CD4-positive, alpha-beta T cell (primary cell): ENCODE data around the gene ZNF536. TPM values are rescaled to one million over a fixed set of nuclear protein-coding genes. Genes with fewer than 3 reads are reported as not detected.

Experiments
- ATAC-seq: fragments of 200-7000 bp; cut with Tn5 transposase; one replicate; pipeline ENCODE4 v1.10.0; 2022; ENCODE audit warnings: mild to moderate bottlenecking; ENCODE audit not compliant: poor library complexity
- CTCF ChIA-PET: fragments of 350-600 bp; sonication (Branson Sonifier 250); formaldehyde crosslinking; loops from one replicate; lab custom pipeline; 2021; ENCODE audit warnings: antibody characterized with exemption, inconsistent platforms; lab: Charles Lee
- POLR2A ChIA-PET: fragments of 350-600 bp; sonication (Branson Sonifier 250); formaldehyde crosslinking; loops from one replicate; lab custom pipeline; 2021; ENCODE audit warnings: antibody characterized with exemption, inconsistent platforms; lab: Charles Lee
- DNase-seq, 14 experiments: peaks; one replicate each; pipeline ENCODE4 v3.0.0-alpha.2; 2013 to 2020; ENCODE audit warnings: mixed read lengths in 2 of 14
- H3K27ac ChIP-seq, 2 donors: one replicate each; pipeline versions ENCODE4 v1.5.1 to v1.7.0; 2013; ENCODE audit warnings: low read length in 2 of 2, low read depth in 1 of 2, mild to moderate bottlenecking in 1 of 2
- H3K27me3 ChIP-seq, 2 experiments: 1 replicate in 1 of 2; 2 replicates in 1 of 2; pipeline versions ENCODE4 v1.6.1 to v1.7.0; 2013; ENCODE audit warnings: low read length in 2 of 2, control low read depth in 1 of 2, mild to moderate bottlenecking in 1 of 2, moderate library complexity in 1 of 2; ENCODE audit not compliant: insufficient read depth in 2 of 2, control insufficient read depth in 1 of 2
- H3K36me3 ChIP-seq: one replicate; pipeline ENCODE4 v1.6.1; 2013; ENCODE audit warnings: low read length, control low read depth; ENCODE audit not compliant: insufficient read depth
- H3K4me1 ChIP-seq: one replicate; pipeline ENCODE4 v1.6.1; 2013; ENCODE audit warnings: low read length, control low read depth; ENCODE audit not compliant: insufficient read depth
- H3K4me3 ChIP-seq: one replicate; pipeline ENCODE4 v1.5.1; 2013; ENCODE audit warnings: mild to moderate bottlenecking, low read length, moderate library complexity
- H3K9me3 ChIP-seq, 2 experiments: 1 replicate in 1 of 2; 2 replicates in 1 of 2; pipeline versions ENCODE4 v1.6.1 to v1.7.0; 2013; ENCODE audit warnings: low read length in 2 of 2, mild to moderate bottlenecking in 2 of 2, control low read depth in 1 of 2, moderate library complexity in 1 of 2; ENCODE audit not compliant: control insufficient read depth in 1 of 2, insufficient read depth in 1 of 2
- H3K27ac Mint-ChIP-seq: one replicate; pipeline ENCODE4 v1.8.0; 2020; ENCODE audit warnings: mixed read lengths
- H3K27me3 Mint-ChIP-seq: one replicate; pipeline ENCODE4 v1.8.0; 2021; ENCODE audit warnings: mixed read lengths
- H3K36me3 Mint-ChIP-seq: one replicate; pipeline ENCODE4 v1.8.0; 2021; ENCODE audit warnings: low read depth, mixed read lengths
- H3K4me1 Mint-ChIP-seq: one replicate; pipeline ENCODE4 v1.8.0; 2021; ENCODE audit warnings: low read depth, mixed read lengths
- H3K4me3 Mint-ChIP-seq: one replicate; pipeline ENCODE4 v1.8.0; 2020; ENCODE audit warnings: mild to moderate bottlenecking, mixed read lengths
- H3K9me3 Mint-ChIP-seq: one replicate; pipeline ENCODE4 v1.8.0; 2020; ENCODE audit warnings: mixed read lengths
- CTCF ChIP-seq: fragments of 200-600 bp; IDR thresholded peaks from one replicate; pipeline ENCODE4 v1.8.0; 2022; ENCODE audit warnings: antibody characterized with exemption, mild to moderate bottlenecking
- intact Hi-C, 2 experiments: fragments of 100-400 bp; cut with DNase I in 1 of 2; cut with micrococcal nuclease in 1 of 2; formaldehyde crosslinking; loops; one replicate each; pipeline versions ENCODE4 v1.15.1 to v1.9.0; 2023 to 2025; cut with DNase I, micrococcal nuclease
- total RNA-seq, 174 experiments: library from RNA in 2 of 174; stranded (reverse) in 2 of 174; gene quantifications; one replicate each; pipeline ENCODE4 v1.2.3 and lab custom pipeline; 2021 to 2026

ZNF536 gene
- total RNA-seq, 2 experiments from 2014 or later = not detected

GRCh38 chr19:30469774-30470173 lies 97.6 kb downstream of the ZNF536 start:
- Mint-ChIP-seq H3K4me1 (no peaks in the 10 kb centered on the region), H3K27me3 (no peaks in the 10 kb centered on the region), H3K27ac (no peak overlapping the region), H3K4me3 (no peak overlapping the region), H3K36me3 (no peaks in the 10 kb centered on the region), H3K9me3 (peaks cover 3% of the 10 kb centered on the region)
- Histone ChIP-seq H3K9me3 (peaks cover 0 to 27% of the 10 kb centered on the region in 2 experiments), H3K4me3 (no peak overlapping the region), H3K27me3 (no peaks in the 10 kb centered on the region), H3K4me1 (no peaks in the 10 kb centered on the region), H3K27ac (no peak overlapping the region), H3K36me3 (no peaks in the 10 kb centered on the region)
- intact Hi-C loops = no loop called here
- ATAC-seq = no peak
- DNase-seq = no peak
- no peak for TF ChIP-seq CTCF
- ChIA-PET CTCF (no interaction called here), POLR2A (no interaction called here)

GRCh38 chr19:30471441-30471840 lies 99.3 kb downstream of the ZNF536 start:
- Histone ChIP-seq H3K27ac (no peak overlapping the region), H3K27me3 (no peaks in the 10 kb centered on the region), H3K36me3 (no peaks in the 10 kb centered on the region), H3K4me1 (no peaks in the 10 kb centered on the region), H3K4me3 (no peak overlapping the region), H3K9me3 (peaks cover 0 to 22% of the 10 kb centered on the region in 2 experiments)
- Mint-ChIP-seq H3K4me1 (no peaks in the 10 kb centered on the region), H3K4me3 (no peak overlapping the region), H3K9me3 (peaks cover 4% of the 10 kb centered on the region), H3K36me3 (no peaks in the 10 kb centered on the region), H3K27me3 (no peaks in the 10 kb centered on the region), H3K27ac (no peak overlapping the region)
- CTCF ChIA-PET = no interaction called here
- no peak for TF ChIP-seq CTCF
- ATAC-seq (no peak), DNase-seq (no peak)
- intact Hi-C loops = no loop called here
- POLR2A ChIA-PET = no interaction called here

- Mint-ChIP-seq H3K27ac (no peak overlapping the region), H3K27me3 (no peaks in the 10 kb centered on the region), H3K9me3 (peaks cover 4% of the 10 kb centered on the region), H3K4me3 (no peak overlapping the region), H3K36me3 (no peaks in the 10 kb centered on the region), H3K4me1 (no peaks in the 10 kb centered on the region)
- Histone ChIP-seq H3K27ac (no peak overlapping the region), H3K27me3 (no peaks in the 10 kb centered on the region), H3K9me3 (peaks cover 0 to 19% of the 10 kb centered on the region in 2 experiments), H3K4me3 (no peak overlapping the region), H3K4me1 (no peaks in the 10 kb centered on the region), H3K36me3 (no peaks in the 10 kb centered on the region)
- CTCF ChIA-PET = no interaction called here
- intact Hi-C loops = no loop called here
- POLR2A ChIA-PET = no interaction called here
- ATAC-seq = no peak
- no peak for DNase-seq
- TF ChIP-seq CTCF = no peak
These were observed 101.2 kb downstream of the ZNF536 start for GRCh38 chr19:30473334-30473867.
